ENCODE measurements around the gene ATP8B1.

The ATP8B1 gene

GRCh38 chr18:57806201-57806977 is 3.3 kb upstream of the ATP8B1 start:
- no peak overlapping the region for H3K4me2 ChIP-seq (ENCODE audit: low read depth, low read length, poor library complexity, severe bottlenecking)
- H3K27ac ChIP-seq (ENCODE audit: low read depth, low read length) = no peak overlapping the region
- no peaks in the 10 kb centered on the region for H3K79me2 ChIP-seq (ENCODE audit: insufficient read depth, low read length)
- TF ChIP-seq EZH2phosphoT487 (conservative IDR thresholded peaks at IDR 0.05; ENCODE audit: low read length) (no peak), CTCF (IDR thresholded peaks at IDR 0.05; ENCODE audit: insufficient read depth, low read length, poor library complexity, severe bottlenecking) (no peak)
- no peak overlapping the region for H3K4me3 ChIP-seq (ENCODE audit: insufficient read depth, low read length, poor library complexity, severe bottlenecking)
- H3K9me3 ChIP-seq (ENCODE audit: insufficient read depth, low read length) = peaks cover 3% of the 10 kb centered on the region; the same call in 1 of the 2 replicates
- no peaks in the 10 kb centered on the region for H3K27me3 ChIP-seq (ENCODE audit: low read length)
- no peaks in the 10 kb centered on the region for H3K36me3 ChIP-seq (ENCODE audit: low read length)
- no peak overlapping the region for H3K9ac ChIP-seq (ENCODE audit: low read length)
- no peaks in the 10 kb centered on the region for H3F3A ChIP-seq (ENCODE audit: insufficient read depth)
- no peak overlapping the region for H2AFZ ChIP-seq (ENCODE audit: low read depth, low read length, severe bottlenecking)
- H4K20me1 ChIP-seq (ENCODE audit: low read depth, low read length) = no peaks in the 10 kb centered on the region
- no peaks in the 10 kb centered on the region for H3K9me2 ChIP-seq (replicated peaks; ENCODE audit: insufficient read depth, low read length)

- Histone ChIP-seq H3K27ac (ENCODE audit: low read depth, low read length) (no peak overlapping the region), H3K9me2 (replicated peaks; ENCODE audit: insufficient read depth, low read length) (no peaks in the 10 kb centered on the region), H3K36me3 (ENCODE audit: low read length) (no peaks in the 10 kb centered on the region), H3K79me2 (ENCODE audit: insufficient read depth, low read length) (no peaks in the 10 kb centered on the region), H2AFZ (ENCODE audit: low read depth, low read length, severe bottlenecking) (no peak overlapping the region), H3K9ac (ENCODE audit: low read length) (no peak overlapping the region), H3K4me3 (ENCODE audit: insufficient read depth, low read length, poor library complexity, severe bottlenecking) (no peak overlapping the region), H3F3A (ENCODE audit: insufficient read depth) (no peaks in the 10 kb centered on the region), H4K20me1 (ENCODE audit: low read depth, low read length) (no peaks in the 10 kb centered on the region), H3K9me3 (ENCODE audit: insufficient read depth, low read length) (no peaks in the 10 kb centered on the region), H3K4me2 (ENCODE audit: low read depth, low read length, poor library complexity, severe bottlenecking) (no peak overlapping the region), H3K27me3 (ENCODE audit: low read length) (no peaks in the 10 kb centered on the region)
- TF ChIP-seq CTCF (IDR thresholded peaks at IDR 0.05; ENCODE audit: insufficient read depth, low read length, poor library complexity, severe bottlenecking) (no peak), EZH2phosphoT487 (conservative IDR thresholded peaks at IDR 0.05; ENCODE audit: low read length) (no peak)
These were observed 2.0 kb upstream of the ATP8B1 start for GRCh38 chr18:57805117-57805516.

GRCh38 chr18:57804557-57804956 is 1.4 kb upstream of the ATP8B1 start:
- Histone ChIP-seq H3K9me2 (replicated peaks; ENCODE audit: insufficient read depth, low read length) (no peaks in the 10 kb centered on the region), H3K27ac (ENCODE audit: low read depth, low read length) (no peak overlapping the region), H4K20me1 (ENCODE audit: low read depth, low read length) (no peaks in the 10 kb centered on the region), H2AFZ (ENCODE audit: low read depth, low read length, severe bottlenecking) (no peak overlapping the region), H3K27me3 (ENCODE audit: low read length) (no peaks in the 10 kb centered on the region), H3F3A (ENCODE audit: insufficient read depth) (no peaks in the 10 kb centered on the region), H3K9me3 (ENCODE audit: insufficient read depth, low read length) (no peaks in the 10 kb centered on the region), H3K4me2 (ENCODE audit: low read depth, low read length, poor library complexity, severe bottlenecking) (no peak overlapping the region), H3K36me3 (ENCODE audit: low read length) (no peaks in the 10 kb centered on the region), H3K79me2 (ENCODE audit: insufficient read depth, low read length) (no peaks in the 10 kb centered on the region), H3K9ac (ENCODE audit: low read length) (no peak overlapping the region), H3K4me3 (ENCODE audit: insufficient read depth, low read length, poor library complexity, severe bottlenecking) (no peak overlapping the region)
- TF ChIP-seq CTCF (IDR thresholded peaks at IDR 0.05; ENCODE audit: insufficient read depth, low read length, poor library complexity, severe bottlenecking) = no peak
- TF ChIP-seq EZH2phosphoT487 (conservative IDR thresholded peaks at IDR 0.05; ENCODE audit: low read length) = no peak

Data from SU-DHL-6 (cell line).